ENCODE results near the gene PPOX.

GRCh38 chr1:161121042-161121650 is 45.1 kb upstream of the PPOX start:
- TF ChIP-seq, protein P1, sequence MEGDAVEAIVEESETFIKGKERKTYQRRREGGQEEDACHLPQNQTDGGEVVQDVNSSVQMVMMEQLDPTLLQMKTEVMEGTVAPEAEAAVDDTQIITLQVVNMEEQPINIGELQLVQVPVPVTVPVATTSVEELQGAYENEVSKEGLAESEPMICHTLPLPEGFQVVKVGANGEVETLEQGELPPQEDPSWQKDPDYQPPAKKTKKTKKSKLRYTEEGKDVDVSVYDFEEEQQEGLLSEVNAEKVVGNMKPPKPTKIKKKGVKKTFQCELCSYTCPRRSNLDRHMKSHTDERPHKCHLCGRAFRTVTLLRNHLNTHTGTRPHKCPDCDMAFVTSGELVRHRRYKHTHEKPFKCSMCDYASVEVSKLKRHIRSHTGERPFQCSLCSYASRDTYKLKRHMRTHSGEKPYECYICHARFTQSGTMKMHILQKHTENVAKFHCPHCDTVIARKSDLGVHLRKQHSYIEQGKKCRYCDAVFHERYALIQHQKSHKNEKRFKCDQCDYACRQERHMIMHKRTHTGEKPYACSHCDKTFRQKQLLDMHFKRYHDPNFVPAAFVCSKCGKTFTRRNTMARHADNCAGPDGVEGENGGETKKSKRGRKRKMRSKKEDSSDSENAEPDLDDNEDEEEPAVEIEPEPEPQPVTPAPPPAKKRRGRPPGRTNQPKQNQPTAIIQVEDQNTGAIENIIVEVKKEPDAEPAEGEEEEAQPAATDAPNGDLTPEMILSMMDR (IDR thresholded peaks at IDR 0.05) = no peak
- no peak for TF ChIP-seq POLR2AphosphoS5 (IDR thresholded peaks at IDR 0.05)

Measured in upper lobe of left lung (tissue), 4 donors.